ENCODE results near the gene RAB3B. TPM values are rescaled to one million over a fixed set of nuclear protein-coding genes. Genes with fewer than 3 reads are reported as not detected.

RAB3B gene
- total RNA-seq, 4 donors from 2014 or later = under 0.01 TPM; not detected in 3

DNA sequence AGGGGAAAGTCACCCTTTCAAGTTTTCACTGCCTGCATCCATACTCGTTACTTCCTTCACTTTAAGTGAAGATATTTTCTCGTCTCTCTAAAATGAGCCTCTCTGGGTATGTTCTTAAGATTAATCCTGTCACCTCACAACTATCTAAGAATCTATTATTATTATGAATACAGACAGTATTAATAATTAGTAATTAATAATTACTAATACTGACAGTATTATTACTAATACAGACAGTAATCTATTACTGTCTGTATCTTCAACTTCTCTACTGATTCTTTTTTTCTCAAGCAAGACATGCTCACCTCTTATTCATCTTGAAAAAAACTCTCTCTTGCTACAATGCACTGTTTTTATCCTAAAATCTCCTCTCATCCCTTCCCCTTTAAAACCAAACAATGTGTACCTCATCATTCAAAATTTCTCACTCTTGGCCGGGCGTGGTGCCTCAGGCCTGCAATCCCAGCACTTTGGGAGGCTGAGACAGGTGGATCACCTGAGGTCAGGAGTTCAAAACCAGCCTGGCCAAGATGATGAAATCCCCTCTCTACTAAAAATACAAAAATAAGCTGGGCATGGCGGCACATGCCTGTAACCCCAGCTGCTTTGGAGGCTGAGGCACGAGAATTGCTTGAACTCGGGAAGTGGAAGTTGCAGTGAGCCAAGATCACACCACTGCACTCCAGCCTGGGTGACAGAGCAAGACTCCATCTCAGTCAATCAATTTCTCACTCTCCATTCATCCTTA lies 119.7 kb downstream of the RAB3B start:
- TF ChIP-seq, protein P1, sequence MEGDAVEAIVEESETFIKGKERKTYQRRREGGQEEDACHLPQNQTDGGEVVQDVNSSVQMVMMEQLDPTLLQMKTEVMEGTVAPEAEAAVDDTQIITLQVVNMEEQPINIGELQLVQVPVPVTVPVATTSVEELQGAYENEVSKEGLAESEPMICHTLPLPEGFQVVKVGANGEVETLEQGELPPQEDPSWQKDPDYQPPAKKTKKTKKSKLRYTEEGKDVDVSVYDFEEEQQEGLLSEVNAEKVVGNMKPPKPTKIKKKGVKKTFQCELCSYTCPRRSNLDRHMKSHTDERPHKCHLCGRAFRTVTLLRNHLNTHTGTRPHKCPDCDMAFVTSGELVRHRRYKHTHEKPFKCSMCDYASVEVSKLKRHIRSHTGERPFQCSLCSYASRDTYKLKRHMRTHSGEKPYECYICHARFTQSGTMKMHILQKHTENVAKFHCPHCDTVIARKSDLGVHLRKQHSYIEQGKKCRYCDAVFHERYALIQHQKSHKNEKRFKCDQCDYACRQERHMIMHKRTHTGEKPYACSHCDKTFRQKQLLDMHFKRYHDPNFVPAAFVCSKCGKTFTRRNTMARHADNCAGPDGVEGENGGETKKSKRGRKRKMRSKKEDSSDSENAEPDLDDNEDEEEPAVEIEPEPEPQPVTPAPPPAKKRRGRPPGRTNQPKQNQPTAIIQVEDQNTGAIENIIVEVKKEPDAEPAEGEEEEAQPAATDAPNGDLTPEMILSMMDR (IDR thresholded peaks at IDR 0.05; ENCODE audit: low read depth) = no peak

DNA sequence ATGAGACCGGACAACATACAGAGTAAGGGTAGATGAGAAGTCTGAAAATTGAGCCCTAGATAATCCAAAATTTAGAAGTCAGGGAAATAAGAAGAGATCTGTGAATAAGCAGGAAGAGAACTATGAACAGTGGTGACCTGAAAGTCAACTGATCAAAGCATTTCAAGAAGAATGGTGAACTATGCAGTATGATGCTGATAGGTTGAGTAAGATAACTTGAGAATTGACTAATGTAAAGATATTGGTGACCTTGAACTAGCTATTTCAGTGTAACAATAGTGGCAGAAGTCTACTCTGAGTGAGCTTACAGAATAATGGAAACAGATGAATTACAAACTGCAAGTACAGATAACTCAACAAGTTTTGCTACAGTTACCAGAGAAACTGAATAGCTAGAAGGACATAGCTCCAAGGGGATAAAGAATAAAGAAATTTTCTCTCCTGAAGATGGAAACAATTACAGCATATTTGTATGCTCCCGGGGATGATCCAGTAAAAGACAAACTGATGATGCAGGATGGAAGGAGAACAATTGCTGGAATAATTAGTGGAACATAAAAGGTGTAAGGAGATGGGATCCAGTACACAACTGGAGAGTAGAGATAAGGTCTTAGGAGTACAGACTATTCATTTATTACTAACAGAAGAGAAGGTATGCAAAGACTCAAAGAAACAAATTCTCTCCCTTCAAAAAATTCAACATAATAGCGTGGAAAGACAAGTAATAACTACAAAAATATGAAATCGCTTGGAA lies 122.8 kb downstream of the RAB3B start:
- TF ChIP-seq, protein P1 (IDR thresholded peaks at IDR 0.05; ENCODE audit: low read depth) = no peak

DNA sequence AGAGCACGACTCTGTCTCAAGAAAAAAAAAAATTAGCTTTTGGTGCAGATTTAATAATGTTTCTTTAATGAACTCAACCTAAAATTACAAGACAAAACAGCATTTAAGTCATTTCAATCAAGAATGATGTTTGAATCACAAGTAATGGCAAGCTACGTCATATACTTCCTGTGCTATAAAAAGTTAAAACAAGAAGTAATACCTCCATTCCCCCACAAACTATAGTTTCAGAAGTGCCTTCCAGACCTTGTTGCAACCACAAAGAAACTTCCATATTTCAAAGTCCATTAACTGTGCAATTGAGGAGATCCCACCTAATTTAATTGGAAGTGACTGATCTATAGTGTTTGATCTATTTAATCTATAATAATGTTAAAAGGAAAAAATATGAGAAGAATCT lies 127.1 kb downstream of the RAB3B start:
- TF ChIP-seq, protein P1 (IDR thresholded peaks at IDR 0.05; ENCODE audit: low read depth) = no peak

DNA sequence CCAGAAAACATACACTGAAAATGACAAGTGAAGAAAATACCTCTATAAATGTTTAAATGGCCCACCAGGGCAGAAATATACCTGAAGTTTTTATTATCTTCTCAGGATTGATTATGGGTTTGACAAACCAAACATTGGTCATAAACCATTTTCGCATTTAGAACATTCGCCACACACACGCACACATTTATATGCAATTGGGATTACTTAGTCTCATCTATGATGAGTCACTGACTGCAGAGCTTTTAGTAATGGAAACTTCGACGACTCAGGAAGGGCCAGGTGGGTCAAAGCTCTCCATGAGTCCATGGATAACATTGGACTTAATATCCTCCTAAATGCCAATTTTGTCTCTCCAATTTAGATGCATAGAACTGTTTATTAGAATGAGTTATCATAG lies 128.8 kb downstream of the RAB3B start:
- TF ChIP-seq, protein P1 (IDR thresholded peaks at IDR 0.05; ENCODE audit: low read depth) = no peak

DNA sequence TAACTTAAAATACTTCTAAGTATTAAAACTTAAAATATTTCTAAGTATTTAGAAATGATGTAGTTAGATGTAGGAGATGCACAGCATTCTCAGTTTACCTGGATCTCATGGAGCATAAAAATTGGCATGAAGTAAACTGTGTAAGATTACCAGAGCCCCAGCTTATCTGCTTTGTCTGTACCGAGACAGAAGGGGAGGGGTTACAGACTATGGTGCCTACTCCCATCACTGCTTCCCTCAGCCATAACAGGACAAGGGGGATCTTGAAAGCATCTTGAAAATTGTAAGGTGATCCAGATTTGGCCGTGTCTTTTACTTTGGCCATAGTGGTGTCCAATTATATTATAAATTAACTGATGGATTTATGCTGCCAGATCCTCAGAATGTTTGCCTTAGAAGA lies 130.8 kb downstream of the RAB3B start:
- TF ChIP-seq, protein P1 (IDR thresholded peaks at IDR 0.05; ENCODE audit: low read depth) = no peak

DNA sequence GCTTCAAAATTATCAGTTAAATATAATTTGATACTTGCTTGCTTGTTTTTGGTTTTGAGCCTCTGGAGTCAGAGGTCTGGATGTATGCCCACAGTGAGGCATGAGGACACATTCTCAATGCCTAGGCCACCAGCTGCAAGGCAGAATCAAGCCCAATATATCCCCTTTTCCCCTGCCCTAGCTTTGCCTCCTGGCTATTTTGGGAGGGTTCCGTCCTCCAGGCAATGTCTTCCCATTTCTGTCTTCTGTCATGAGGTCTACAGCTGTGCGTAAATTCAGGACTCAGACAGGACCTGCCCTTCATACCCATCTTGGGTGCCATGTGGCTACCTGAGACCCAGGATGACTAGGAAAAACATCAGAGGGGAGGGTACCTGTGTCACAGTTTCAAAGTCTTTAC lies 131.2 kb downstream of the RAB3B start:
- TF ChIP-seq, protein P1 (IDR thresholded peaks at IDR 0.05; ENCODE audit: low read depth) = no peak

DNA sequence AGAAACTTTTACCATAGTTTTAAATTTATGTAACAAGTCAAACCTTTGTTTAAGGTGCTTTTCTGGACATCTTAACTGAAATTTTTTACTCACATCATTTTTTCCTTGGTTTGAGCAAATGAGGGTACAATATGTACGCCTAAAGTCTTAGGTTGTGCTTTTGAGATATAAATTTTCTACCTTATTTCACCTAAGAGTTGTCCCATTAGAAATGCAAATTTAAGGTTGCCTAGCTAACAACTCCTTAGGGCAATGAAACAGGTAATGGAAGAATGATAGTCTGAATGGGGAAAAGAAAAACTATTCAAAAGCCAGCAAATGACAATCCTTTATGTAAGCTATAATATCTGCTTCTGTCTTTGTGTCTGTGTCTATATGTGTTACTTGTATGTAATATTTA lies 131.6 kb downstream of the RAB3B start:
- TF ChIP-seq, protein P1 (IDR thresholded peaks at IDR 0.05; ENCODE audit: low read depth) = no peak
